H1 (cell line): ENCODE measurements around the gene CLEC18C.
"Not testable (repeated sequence)": the region's sequence is repeated elsewhere in the genome, so short reads cannot be mapped to it uniquely, and the experiment has no call there.

Source experiments
- EP300 ChIP-seq, 2 experiments: IDR thresholded peaks; 1 replicate in 1 of 2; 2 replicates in 1 of 2; pipeline ENCODE4 v1.6.1; 2011 to 2012; ENCODE audit warnings: low read depth in 2 of 2, low read length in 2 of 2, mild to moderate bottlenecking in 2 of 2, borderline replicate concordance in 1 of 2, inconsistent platforms in 1 of 2, moderate library complexity in 1 of 2
- EZH2 ChIP-seq: fragments of 200-600 bp; sonication (generic); IDR thresholded peaks from 2 replicates; pipeline ENCODE4 v1.7.1; 2012; ENCODE audit warnings: low read depth, mild to moderate bottlenecking, moderate library complexity, low read length, inconsistent platforms; ENCODE audit not compliant: severe bottlenecking
- MAFK ChIP-seq: IDR thresholded peaks from 2 replicates; pipeline ENCODE4 v1.6.1; 2012; ENCODE audit warnings: low read depth, mild to moderate bottlenecking, improper control_type of control experiment, low read length
- NRF1 ChIP-seq: IDR thresholded peaks from 2 replicates; pipeline ENCODE4 v1.6.1; 2011; ENCODE audit warnings: mild to moderate bottlenecking, low read depth, low read length, improper control_type of control experiment
- POLR2AphosphoS5 ChIP-seq: IDR thresholded peaks from 2 replicates; pipeline ENCODE4 v1.6.1; 2011; ENCODE audit warnings: low read depth, low read length
- SP2 ChIP-seq: IDR thresholded peaks from 2 replicates; pipeline ENCODE4 v1.6.1; 2012; ENCODE audit warnings: mild to moderate bottlenecking, low read length, inconsistent platforms
- YY1 ChIP-seq: IDR thresholded peaks from 2 replicates; pipeline ENCODE4 v1.6.1; 2011; ENCODE audit warnings: low read depth, mild to moderate bottlenecking, low read length
- TF ChIP-seq, protein P1 (sequence below), 3 experiments: IDR thresholded peaks; 1 replicate in 2 of 3; 2 replicates in 1 of 3; pipeline versions ENCODE4 v1.5.1 to v1.6.1; 2011; ENCODE audit warnings: low read length in 3 of 3, mild to moderate bottlenecking in 3 of 3, inconsistent platforms in 2 of 3, low read depth in 1 of 3, moderate library complexity in 1 of 3; ENCODE audit not compliant: insufficient read depth in 1 of 3; ENCODE audit errors: control extremely low read depth in 1 of 3

DNA sequence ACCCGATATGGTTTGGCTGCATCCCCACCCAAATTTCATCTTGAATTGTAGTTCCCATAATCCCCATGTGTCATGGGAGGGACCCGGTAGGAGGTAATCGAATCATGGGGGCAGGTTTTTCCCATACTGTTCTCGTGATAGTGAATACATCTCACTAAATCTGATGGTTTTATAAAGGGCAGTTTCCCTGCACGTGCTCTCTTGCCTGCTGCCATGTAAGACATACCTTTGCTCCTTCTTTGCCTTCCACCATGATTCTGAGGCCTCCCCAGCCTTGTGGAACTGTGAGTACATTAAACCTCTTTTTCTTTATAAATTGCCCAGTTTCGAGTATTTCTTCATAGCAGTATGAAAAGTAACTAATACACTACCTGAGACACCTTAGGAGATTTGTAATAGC, 32.8 kb downstream of the CLEC18C start:
- TF ChIP-seq SP2; POLR2AphosphoS5; YY1; EZH2; MAFK; EP300 (IDR thresholded peaks at IDR 0.05; ENCODE audit: borderline replicate concordance in 1 of 2, low read depth in 2 of 2, low read length in 2 of 2); NRF1: not testable (repeated sequence)
- TF ChIP-seq, protein P1, sequence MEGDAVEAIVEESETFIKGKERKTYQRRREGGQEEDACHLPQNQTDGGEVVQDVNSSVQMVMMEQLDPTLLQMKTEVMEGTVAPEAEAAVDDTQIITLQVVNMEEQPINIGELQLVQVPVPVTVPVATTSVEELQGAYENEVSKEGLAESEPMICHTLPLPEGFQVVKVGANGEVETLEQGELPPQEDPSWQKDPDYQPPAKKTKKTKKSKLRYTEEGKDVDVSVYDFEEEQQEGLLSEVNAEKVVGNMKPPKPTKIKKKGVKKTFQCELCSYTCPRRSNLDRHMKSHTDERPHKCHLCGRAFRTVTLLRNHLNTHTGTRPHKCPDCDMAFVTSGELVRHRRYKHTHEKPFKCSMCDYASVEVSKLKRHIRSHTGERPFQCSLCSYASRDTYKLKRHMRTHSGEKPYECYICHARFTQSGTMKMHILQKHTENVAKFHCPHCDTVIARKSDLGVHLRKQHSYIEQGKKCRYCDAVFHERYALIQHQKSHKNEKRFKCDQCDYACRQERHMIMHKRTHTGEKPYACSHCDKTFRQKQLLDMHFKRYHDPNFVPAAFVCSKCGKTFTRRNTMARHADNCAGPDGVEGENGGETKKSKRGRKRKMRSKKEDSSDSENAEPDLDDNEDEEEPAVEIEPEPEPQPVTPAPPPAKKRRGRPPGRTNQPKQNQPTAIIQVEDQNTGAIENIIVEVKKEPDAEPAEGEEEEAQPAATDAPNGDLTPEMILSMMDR (IDR thresholded peaks at IDR 0.05; ENCODE audit: control extremely low read depth in 1 of 3, insufficient read depth in 1 of 3, low read depth in 1 of 3, low read length in 3 of 3) = not testable (repeated sequence)
